Measurements from ENCODE around the gene RBM20. TPM values are rescaled to one million over a fixed set of nuclear protein-coding genes. Genes with fewer than 3 reads are reported as not detected.
"Not testable (repeated sequence)": the region's sequence is repeated elsewhere in the genome, so short reads cannot be mapped to it uniquely, and the experiment has no call there.

Gene RBM20
- total and polyA plus RNA-seq, 2 of the 4 experiments (the other 2 are of a cell fraction) = under 0.01 to 0.15 TPM

- TF ChIP-seq CEBPB (IDR thresholded peaks at IDR 0.05; ENCODE audit: low read depth, low read length) = no peak
- TF ChIP-seq USF2 (IDR thresholded peaks at IDR 0.05; ENCODE audit: low read depth, low read length) = no peak
- no peak for TF ChIP-seq CHD1 (IDR thresholded peaks at IDR 0.05; ENCODE audit: low read depth, low read length)
- TF ChIP-seq MXI1 (IDR thresholded peaks at IDR 0.05; ENCODE audit: borderline replicate concordance, low read depth, low read length) = no peak
- TF ChIP-seq RAD21 (IDR thresholded peaks at IDR 0.05; ENCODE audit: low read length) = no peak
These were observed 23.8 kb upstream of the RBM20 start (continued) for GRCh38 chr10:110620398-110620719.

GRCh38 chr10:110623316-110623715, 20.8 kb upstream of the RBM20 start:
- POLR2A ChIA-PET (ENCODE audit: unreplicated experiment); H3K4me2 ChIP-seq (ENCODE audit: low read depth, low read length); DNase-seq; H2AK9ac ChIP-seq (replicated peaks; ENCODE audit: low read depth, low read length, poor library complexity); H2BK5ac ChIP-seq (ENCODE audit: low read depth, low read length, poor library complexity, severe bottlenecking); H4K8ac ChIP-seq (ENCODE audit: low read depth in 2 of 2, low read length in 2 of 2); H2BK120ac ChIP-seq (ENCODE audit: low read depth, low read length); H2AK5ac ChIP-seq (ENCODE audit: low read depth, low read length); H3K4me3 ChIP-seq (ENCODE audit: insufficient read depth, low read depth, low read length); H3K23ac ChIP-seq (ENCODE audit: low read depth, low read length); H2BK20ac ChIP-seq (ENCODE audit: low read depth, low read length); H4K20me1 ChIP-seq (ENCODE audit: insufficient read depth, low read length); H3K36me3 ChIP-seq (ENCODE audit: control insufficient read depth, insufficient read depth, low read length); H3K9me3 ChIP-seq (ENCODE audit: control insufficient read depth, insufficient read depth, low read length); intact Hi-C loops (cut with micrococcal nuclease); H3K18ac ChIP-seq (ENCODE audit: low read depth, low read length); H3K14ac ChIP-seq (replicated peaks; ENCODE audit: low read depth, low read length); H3K56ac ChIP-seq (ENCODE audit: extremely low read depth, insufficient read depth, low read length); in situ Hi-C loops (cut with MboI; ENCODE audit: low sequenced_read_pairs); H2BK15ac ChIP-seq (ENCODE audit: low read depth, low read length); ATAC-seq (ENCODE audit: low read depth); dilution Hi-C loops (cut with HindIII; ENCODE audit: low sequenced_read_pairs, unreplicated experiment); H3K4me1 ChIP-seq (ENCODE audit: control insufficient read depth, insufficient read depth, low read length); H3K79me1 ChIP-seq (ENCODE audit: low read depth in 1 of 2, low read length in 2 of 2); H4K5ac ChIP-seq (ENCODE audit: low read depth, low read length); H3K9me1 ChIP-seq (ENCODE audit: insufficient read depth, low read length); H3K27ac ChIP-seq (ENCODE audit: insufficient read depth, low read length); BruUV-seq (replicated peaks); H3K9ac ChIP-seq (ENCODE audit: low read depth, low read length); H2AFZ ChIP-seq (replicated peaks; ENCODE audit: low read length, poor library complexity); H4K91ac ChIP-seq (ENCODE audit: insufficient read depth, low read depth, low read length); H3K4ac ChIP-seq (ENCODE audit: low read depth, low read length): not testable (repeated sequence)
- no CpG with 5 or more reads among the region's 4 CpGs for WGBS, 2 experiments (ENCODE audit: extremely low coverage in 2 of 2, insufficient read length in 1 of 2)
- CTCF ChIA-PET = interaction anchor here (1.4 to 1.8 kb wide), 2 partner anchors 17 to 49 kb away, joined by 3 to 9 read pairs; no protein-coding TSS in a partner anchor
- H3K27me3 ChIP-seq (ENCODE audit: control insufficient read depth, insufficient read depth, low read length) = peaks cover 20% of the 10 kb centered on the region
